ENCODE results near the gene ARHGDIB.

ARHGDIB gene

DNA sequence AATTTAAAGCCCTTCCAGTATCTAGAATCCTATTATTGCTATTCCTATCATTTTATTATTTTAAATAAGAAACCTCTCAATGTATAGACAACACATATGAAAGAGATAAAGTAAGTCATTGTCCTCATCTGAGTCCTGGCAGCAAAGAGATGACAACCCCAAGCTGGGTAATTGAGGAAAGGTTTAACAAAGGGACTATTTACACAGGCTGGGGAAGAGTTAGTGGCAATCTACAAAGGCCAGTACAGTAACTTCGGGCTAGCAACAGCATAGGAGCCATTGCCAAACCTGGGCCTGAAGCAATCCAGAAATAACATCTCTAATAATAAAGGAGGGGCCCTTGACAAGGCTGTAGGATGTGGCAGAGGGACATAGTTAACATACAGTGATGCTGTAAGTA, 22.6 kb upstream of the ARHGDIB start:
- no peak for DNase-seq (ENCODE audit: low read depth in 2 of 2)

DNA sequence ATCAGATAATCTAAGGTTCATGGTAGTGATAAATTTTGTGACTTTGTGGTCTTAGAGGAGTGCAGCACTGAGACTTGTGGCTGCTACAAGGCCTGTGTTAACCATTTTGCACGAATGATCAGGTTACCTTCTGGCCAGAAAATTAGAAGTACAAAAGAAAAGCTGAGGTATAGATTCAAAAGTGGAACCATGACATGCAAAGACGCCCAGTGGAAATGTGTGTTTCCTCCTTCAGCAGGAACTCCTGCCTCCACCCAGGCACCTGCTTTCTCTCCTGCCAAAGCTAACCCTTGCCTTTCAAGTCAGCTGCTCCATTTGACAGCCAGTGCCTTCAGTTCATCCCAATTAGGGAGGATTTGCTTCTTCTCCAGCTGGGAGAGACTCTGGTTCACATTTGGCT, 21.6 kb upstream of the ARHGDIB start:
- DNase-seq (ENCODE audit: low read depth in 2 of 2), result no peak

DNA sequence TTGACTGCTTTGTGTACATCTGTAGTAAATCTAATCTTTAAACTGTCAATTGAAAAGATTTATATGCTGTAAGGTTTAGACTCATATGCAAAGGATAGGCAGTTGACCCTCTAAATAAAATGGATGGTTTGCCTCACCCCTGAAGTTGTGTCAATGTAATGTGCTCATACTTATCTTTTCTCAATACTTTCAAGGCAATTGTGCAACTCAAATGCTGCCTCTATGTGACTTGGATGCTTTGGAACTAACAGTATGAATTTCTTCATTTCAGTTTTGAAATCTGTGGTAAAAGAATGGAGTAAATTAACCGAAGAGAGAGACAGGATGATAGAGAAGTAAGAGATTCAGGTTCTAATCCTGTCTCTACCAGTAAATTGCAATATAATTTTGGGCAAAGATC, 21.2 kb upstream of the ARHGDIB start:
- DNase-seq (ENCODE audit: low read depth in 2 of 2), result no peak

DNA sequence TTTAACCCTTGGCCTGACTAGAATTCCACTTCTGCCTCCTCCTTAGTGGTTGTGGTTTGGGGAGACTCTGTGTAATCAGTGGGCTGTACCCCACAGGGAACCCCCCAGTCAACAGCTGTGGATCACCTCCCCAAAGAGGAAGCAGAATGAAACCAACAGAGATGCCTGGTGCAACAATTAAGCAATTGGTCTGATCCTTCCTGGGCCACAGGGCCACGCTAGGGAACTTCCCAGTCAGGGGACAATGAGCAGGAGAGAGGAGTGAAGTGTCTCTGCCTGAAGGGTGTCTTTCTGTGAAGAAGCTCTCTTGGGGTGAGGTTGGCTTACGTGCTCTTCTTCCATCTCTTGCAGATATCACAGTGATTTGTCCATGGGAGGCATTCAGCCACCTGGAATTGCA, 19.6 kb upstream of the ARHGDIB start:
- DNase-seq (ENCODE audit: low read depth in 2 of 2), result no peak

DNA sequence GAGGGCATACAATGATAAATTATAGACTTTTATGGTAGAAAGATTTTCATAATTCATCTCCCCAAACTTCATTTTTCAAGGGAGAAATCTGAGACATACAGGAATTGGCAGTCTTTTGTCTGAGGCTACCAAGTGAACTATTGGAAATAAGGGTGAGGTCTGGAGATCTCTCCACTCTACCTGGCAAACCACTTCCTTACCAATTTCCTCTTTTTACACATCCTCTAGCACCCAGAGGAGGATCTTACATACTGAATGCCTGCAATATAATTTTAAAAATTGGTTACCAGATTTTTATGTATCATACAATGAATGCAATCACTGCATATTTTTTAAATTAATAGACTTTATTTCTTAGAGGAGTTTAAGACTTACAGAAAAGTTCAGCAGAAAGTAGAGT, 18.1 kb upstream of the ARHGDIB start:
- no peak for DNase-seq (ENCODE audit: low read depth in 2 of 2)

DNA sequence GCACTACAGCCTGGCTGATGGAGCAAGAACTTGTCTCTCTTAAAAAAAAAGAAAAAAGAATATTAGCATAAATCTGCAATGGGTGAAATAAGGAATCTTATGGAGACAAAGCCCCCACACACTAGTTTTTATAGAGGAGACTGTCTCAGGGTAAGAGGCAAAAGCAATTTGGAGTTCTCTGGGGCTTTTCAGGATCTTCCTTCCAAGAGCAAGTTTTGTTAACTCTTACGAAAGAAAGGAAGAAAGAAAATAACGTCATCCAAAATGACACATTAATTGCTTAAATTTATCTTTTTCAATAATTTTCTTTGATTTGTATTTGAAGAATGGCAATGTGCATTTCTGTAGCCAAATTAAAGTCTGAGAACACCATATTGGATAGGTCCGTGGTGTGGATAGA, 15.3 kb upstream of the ARHGDIB start:
- no peak for DNase-seq (ENCODE audit: low read depth in 2 of 2)

DNA sequence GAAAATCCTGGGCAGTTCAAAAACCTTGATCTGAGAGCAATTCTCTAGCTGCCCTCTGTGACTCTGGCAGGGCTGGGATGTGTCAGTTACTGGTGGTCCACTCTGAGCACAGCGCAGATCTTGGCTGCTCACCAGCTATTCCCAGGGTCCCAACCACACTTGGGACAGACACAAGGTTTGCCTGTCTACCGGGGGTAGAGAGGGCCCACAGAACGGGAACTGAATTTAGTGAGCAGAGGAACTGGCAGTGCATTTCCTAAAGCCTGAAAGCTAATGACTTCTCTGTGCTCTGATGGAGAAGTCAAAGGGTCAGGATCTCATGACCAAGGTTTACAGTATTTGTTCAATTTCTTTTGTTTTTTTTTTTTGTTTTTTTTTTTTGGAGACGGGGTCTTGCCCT, 14.1 kb upstream of the ARHGDIB start:
- DNase-seq (ENCODE audit: low read depth in 2 of 2), result no peak

DNA sequence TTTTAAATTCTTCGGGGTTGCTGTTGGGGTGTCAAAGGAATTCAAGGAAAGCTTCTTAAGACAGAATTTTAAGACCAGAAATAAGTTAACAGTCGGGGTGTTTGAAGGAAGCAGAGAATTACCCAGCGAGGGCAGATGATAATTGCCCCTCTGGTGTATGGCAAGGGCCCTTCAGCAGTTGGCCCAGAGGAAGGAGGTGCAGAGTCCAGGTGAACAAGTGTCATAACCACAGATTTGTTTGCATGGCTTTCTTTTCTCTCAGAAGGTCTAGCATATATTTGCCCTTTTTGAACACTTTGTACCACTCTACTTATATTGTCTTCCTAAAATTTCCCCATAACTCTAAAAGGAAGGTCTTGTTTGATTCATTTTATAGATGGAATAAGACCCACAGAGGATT, 13.2 kb upstream of the ARHGDIB start:
- no peak for DNase-seq (ENCODE audit: low read depth in 2 of 2)

DNA sequence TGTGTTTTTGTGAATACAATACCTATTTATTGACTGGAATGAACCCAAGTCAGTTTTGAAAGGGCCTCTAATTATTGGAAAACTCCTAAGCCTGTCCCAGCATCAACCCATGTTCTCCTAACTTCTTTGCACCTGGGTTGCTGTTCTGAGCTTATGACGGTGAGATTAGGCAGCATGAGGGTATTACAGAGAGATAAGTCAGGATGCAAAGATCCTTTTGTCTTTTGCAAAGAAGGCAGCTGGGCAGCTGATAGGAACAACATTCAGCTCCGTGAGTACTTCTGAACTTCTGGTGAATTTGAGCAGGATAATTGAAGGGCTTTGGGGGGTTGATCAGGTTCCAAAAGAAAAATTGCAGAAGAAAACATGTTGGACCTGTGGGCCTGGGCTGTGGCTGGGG, 11.4 kb upstream of the ARHGDIB start, which contains the start of gene PDE6H:
TSS of gene PDE6H (plus strand) at position 227 of the 400 bp plus-strand sequence. CDS start 4,971 bp downstream, outside the sequence.
- DNase-seq (ENCODE audit: low read depth in 2 of 2), result no peak

DNA sequence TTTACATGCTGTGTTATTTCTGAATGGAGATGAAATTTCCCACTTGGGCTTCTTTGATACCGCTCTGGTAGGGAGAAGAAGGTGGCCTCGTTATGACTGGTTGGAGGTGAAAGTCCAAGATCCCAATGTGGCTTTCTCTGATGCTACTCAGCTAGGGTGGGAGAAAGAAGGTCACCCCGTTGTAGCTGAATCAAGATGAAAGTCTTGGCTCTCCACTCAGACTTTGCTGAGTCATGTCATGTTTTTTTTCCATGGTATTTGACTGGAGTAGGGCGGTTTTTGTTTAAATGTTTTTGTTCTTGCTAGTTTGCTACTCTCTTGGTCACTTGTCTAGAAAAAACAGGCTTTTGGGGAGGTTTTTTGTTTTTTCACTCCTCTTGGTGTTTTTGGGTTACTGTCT, 9.1 kb upstream of the ARHGDIB start:
- DNase-seq (ENCODE audit: low read depth in 2 of 2), result no peak

DNA sequence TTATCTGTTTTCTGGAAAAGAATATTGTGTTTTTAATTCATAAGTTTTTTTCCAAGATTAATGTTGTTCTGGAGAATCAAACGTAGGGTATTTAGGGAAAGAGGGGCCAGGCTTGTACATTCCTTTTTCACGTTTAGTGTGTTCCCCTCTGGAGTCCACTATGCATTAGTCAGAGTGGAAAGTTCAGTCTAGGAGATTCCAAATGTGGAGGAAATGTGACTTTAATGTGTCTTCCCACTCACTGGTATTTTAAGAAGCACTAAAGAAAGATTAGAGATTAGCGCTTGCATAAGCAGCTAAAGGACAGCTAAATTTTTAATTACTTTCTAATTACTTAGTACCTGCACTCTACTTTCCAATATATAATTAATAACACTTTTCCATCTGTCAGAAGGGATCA, 7.1 kb upstream of the ARHGDIB start:
- DNase-seq (ENCODE audit: low read depth in 2 of 2), result no peak

DNA sequence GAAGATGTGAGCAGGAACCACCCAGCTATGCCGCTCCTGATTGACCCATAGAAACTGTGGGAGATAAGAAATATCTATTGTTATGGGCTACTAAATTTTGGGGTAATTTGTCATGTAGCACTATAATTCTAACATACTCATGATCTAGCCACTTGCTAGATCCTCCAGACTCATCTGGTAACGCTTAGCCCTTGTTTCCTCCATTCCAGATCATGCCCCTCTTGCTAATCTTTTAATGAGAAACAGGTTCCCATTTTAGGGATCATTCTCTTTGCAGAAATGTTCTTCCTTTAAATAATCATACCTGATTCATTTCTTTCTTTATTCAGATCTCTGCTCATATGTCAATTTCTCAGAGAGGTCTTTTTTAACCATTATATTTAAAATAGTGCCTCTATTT, 3.8 kb upstream of the ARHGDIB start:
- DNase-seq (ENCODE audit: low read depth in 2 of 2), result no peak

DNA sequence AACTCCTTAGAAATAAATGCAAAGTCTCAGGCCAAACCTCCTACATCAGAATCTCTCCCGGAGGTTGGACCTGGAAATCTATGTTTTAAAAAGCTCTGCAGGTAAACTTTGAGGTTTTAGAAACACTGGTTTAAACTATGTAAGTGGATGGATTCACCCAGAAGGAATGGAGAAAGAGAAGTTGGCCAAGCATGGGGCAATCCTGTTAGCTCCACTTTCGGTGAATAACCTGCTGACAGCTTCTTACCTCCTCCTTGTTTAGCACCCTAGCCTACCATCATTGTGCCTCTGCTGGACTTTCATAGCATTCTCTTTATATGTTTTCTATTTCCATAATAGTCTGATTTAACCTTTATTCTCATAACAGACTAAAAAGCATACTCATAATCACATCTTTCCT, 3.0 kb upstream of the ARHGDIB start:
- DNase-seq (ENCODE audit: low read depth in 2 of 2), result no peak

DNA sequence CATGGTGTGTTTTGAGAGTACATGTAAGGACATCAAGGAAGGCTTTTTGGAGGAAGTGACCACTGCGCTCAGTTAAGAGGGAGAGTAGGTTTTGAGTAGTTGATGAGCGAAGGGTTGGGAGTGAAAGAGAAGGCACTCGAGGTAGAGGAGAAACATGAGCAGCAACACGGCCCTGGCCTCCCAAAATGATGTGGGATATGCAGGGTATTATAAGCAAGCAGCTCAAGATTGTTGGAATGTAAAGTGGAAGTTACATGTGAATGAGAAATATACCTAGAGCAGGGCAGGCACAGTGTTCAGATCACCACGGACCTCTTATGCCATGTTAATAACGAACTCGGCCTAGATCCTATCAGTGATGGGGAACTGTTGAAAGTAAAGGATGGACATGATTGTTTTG, 2.1 kb upstream of the ARHGDIB start:
- DNase-seq (ENCODE audit: low read depth in 2 of 2), result no peak

DNA sequence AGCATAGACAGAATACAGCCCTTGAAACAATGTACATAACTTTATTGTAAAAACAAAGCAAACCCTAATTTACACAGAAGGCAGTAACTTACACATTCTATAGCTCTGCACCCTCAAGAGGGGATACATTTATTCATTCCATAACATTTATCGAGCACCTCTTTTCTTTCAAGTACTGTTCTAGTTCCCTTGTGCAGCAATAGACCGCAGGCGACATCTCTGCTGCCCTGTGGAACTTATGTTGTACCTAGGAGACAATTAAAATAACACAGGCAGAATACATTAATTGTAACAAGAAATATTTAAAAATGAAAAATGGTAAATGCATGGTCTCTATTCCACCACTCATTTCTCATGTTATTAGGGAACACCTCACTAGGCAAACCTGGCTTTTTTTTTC, 1.4 kb upstream of the ARHGDIB start:
- DNase-seq (ENCODE audit: low read depth in 2 of 2), result no peak

DNA sequence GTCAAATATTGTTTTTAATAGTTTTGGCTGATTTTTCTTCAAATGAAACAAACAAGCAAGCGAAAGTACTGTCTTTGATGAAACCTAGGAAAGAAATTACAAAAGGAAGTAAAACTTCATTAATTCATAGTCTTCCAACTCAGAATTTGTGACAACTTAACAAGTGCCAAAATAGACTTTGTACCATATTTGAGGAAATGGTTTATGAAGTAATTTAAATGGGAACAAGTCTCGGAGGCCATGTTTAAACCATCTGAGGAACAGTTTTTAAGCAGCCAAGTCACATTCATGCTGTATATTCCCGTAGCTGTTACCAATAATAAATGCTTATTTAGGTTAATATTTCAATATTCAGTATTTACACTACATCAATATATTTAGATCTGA, 745 bp upstream of the ARHGDIB start:
- DNase-seq (ENCODE audit: low read depth in 2 of 2), result no peak

DNA sequence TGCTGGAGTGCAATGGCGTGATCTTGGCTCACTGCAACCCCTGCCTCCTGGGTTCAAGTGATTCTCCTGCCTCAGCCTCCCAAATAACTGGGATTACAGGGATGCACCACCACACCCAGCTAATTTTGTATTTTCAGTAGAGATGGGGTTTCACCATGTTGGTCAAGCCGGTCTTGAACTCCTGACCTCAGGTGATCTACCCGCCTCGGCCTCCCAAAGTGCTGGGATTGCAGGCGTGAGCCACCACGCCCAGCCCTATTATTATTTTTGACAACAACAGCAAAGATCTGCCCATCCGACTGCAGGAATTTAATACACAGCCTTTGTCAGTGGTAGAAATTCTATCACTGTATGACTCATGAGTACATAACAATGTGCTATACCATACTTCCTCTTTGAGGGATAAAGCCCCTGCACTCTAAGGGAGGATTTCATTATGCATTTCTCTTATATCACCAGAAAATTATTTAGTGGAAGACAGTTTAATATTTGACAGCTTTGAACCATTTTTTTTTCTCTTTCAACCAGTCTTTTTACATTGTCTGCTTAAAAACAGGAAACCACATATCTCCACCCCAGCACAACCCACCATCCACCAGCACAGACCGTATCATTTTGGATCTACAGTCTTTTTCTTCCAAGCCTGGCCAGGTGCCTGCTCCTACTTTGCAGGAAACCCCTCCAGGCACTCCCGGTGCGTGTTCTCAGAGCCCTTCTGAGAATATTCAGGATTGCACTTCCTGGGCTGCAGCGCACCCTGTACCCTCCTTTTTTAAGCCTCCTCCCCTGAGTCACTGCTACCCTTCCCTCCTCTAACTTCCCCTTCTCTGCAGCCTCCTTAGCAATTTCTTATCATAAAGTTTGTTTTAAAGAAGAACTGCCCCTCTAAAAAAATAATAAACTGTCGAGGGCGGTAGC, 594 bp downstream of the ARHGDIB start:
- no peak for DNase-seq (ENCODE audit: low read depth in 2 of 2)

DNA sequence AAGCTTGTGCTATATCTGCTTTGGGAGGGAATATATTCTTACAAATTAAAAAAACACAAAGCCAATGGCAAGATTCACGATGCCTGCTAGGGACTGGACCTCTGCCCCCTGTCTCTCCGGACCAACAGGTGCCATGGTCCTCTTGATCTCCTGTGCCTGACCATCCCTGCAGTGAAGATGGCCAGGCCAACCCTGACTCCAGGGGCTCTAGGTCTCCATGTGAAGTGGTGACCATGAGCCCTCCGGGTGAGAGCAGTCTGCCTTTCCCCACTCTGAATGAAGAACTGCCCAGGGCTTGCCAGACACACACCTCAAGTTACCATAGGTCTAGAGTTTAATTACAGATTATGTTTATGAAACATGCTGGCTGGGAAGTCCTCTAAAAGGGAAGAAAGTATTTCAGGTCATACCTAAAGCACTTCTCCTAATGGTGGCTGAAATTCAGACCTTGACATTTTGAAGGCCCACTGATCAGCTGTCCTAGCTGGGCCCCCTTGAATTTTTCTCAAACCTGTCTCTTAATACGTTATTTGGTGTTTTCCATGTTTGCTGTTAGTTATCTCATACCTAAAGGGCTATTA, 1.4 kb downstream of the ARHGDIB start:
- no peak for DNase-seq (ENCODE audit: low read depth in 2 of 2)

DNA sequence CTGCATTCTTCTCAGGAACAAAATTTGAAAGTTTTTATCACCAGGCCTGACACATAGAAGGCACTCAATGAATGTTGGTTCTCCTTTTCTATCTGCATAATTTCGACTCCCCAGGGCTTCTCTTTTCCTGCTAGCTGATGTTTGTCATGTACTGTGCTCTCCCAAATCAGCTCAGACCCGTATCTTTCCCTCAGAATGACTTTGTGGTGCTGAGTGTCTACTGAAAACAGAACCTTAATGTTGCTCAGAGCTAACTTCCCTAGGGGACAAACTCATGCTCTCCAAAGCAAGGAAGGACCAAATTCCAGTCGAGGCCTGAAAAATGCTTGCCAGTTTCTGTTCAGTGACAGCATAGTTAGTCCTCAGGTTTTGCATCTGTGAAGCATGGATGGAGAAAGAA, 1.9 kb downstream of the ARHGDIB start:
- DNase-seq (ENCODE audit: low read depth in 2 of 2), result no peak

DNA sequence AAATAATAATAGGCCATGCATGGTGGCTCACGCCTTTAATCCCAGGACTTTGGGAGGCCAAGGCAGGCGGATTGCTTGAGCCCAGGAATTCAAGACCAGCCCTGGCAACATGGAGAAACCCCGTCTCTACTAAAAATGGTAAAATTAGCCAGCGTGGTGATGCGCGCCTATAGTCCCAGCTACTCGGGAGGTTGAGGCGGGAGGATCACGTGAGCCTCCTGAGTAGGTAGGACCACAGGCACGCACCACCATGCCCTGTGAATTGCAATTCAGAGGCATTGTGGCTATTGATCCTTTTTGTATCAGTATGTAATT, 2.3 kb downstream of the ARHGDIB start:
- DNase-seq (ENCODE audit: low read depth in 2 of 2), result no peak

DNA sequence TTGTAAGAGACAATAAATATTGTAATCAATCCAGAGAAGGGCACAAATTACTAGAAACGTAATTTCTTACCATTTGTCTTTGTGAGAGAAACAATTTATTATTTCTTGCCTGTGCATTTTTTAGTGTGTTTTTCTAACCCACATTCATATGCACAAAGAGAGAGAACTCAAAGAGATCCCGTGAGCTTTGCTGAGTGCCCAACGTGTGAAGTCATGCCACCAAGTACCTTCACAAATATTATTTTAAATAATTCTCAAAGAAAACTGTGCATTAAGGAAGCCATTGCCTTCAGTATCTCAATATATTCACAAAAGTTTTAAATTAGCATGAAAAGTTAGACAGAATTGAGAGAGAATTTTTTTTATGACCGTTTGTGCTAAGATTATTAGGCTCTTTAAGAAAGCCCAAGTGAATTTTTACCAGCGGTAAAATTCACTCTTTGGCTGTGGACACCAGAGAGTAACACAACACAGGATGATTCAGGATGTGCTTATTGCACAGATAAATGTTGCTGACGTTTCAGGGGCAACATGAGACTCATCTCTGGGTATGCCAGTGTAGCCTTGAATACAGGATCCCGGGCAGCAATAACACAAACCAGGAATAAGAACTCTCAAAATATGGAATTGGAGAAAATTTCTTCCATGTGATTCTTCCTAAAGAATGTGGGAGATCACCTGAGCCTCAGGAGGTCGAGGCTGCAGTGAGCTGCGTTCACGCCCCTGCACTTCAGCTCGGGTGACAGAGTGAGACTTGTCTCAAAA, 2.9 kb downstream of the ARHGDIB start:
- DNase-seq (ENCODE audit: low read depth in 2 of 2), result no peak

DNA sequence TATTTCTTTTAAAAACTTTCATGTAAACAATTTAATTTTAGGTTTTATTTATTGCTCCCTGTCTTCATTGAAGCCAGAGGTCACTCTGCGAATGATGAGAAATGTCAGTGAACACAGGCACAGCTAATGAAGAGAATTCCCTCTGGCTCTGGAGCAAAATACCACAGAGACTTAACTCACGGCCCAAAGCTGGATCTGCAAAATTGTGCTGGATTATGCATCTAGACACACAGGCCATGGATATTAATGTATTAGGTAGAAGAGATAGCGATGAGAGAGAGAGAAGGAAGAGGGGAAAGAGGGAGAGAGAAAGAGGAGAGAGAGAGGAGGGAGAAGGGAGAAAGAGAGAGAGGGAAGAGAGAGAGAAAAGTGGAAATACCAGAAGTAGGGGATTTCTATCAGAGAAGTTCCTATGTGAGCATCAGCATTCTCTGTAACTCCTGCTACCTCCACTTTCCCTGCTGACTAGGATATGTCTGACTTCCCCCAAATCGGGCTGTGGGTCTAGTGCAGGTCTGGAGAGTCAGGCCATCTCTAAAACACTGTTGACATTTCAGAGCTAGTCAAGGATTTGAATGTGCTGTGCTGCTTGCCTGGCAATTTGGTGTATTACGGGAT, 3.7 kb downstream of the ARHGDIB start:
- no peak for DNase-seq (ENCODE audit: low read depth in 2 of 2)

DNA sequence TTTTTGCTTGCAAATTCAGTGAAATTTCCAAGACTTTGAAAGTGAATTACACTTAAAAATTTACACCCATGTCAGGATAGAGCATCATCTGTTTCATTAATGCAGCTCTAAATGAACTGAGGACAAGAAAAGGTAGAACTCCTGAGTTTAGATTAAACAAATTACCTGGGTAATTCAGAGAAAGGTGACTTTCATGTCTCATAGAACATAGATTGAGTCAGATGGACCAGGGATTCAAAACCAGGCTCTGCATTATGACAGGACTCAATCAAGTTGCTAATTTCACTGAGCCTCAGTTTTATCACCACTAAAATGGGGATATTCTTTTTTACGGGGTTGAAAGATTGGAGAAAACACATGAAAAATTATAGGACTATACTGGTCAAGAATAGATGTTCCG, 4.5 kb downstream of the ARHGDIB start:
- no peak for DNase-seq (ENCODE audit: low read depth in 2 of 2)

Measured in stimulated activated CD4-positive, alpha-beta T cell treated with anti-CD3 and anti-CD28 coated beads, Interleukin-15, amount 100 ng/mL, for 48 hours (primary cell).